Thoracic aorta (tissue), 2 donors: ENCODE results near the gene PLCD1. TPM values are rescaled to one million over a fixed set of nuclear protein-coding genes. Genes with fewer than 3 reads are reported as not detected.
A peak's percentile ranks its signal among the peaks of the same experiment; 100 is the strongest.

ENCODE experiments used
- ATAC-seq: fragments of 150-250 bp; one replicate; pipeline ENCODE4 v1.8.0; 2017; ENCODE audit warnings: low read depth; ENCODE audit not compliant: insufficient number of reproducible peaks, low FRiP score
- DNase-seq: peaks from one replicate; pipeline ENCODE4 v3.0.0-alpha.2; 2020; ENCODE audit warnings: low spot score
- H3K27ac ChIP-seq, 2 donors: fragments of 200-600 bp; sonication (generic); 1 replicate in 1 of 2; 2 replicates in 1 of 2; pipeline ENCODE4 v1.5.1; 2016; ENCODE audit warnings: mild to moderate bottlenecking in 2 of 2, moderate library complexity in 2 of 2
- H3K27me3 ChIP-seq: fragments of 200-600 bp; sonication (generic); replicated peaks from 2 replicates; pipeline ENCODE4 v1.6.0; 2016; ENCODE audit warnings: mild to moderate bottlenecking; ENCODE audit not compliant: insufficient read depth
- H3K36me3 ChIP-seq: fragments of 200-600 bp; sonication (generic); one replicate; pipeline ENCODE4 v1.5.1; 2016
- H3K4me1 ChIP-seq, 2 donors: fragments of 200-600 bp; sonication (generic); 1 replicate in 1 of 2; 2 replicates in 1 of 2; pipeline versions ENCODE4 v1.5.1 to v1.6.0; 2016; ENCODE audit warnings: low read depth in 2 of 2, mild to moderate bottlenecking in 1 of 2; ENCODE audit not compliant: control insufficient read depth in 1 of 2
- H3K4me3 ChIP-seq: fragments of 200-600 bp; sonication (generic); 2 replicates; pipeline ENCODE4 v1.5.1; 2016; ENCODE audit warnings: mild to moderate bottlenecking
- H3K9me3 ChIP-seq: fragments of 200-600 bp; sonication (generic); 2 replicates; pipeline ENCODE4 v1.5.1; 2016
- CTCF ChIP-seq: fragments of 200-600 bp; sonication (generic); IDR thresholded peaks from one replicate; pipeline ENCODE4 v1.5.1; 2019; ENCODE audit warnings: antibody characterized with exemption
- total RNA-seq, 2 donors: library from RNA; depleted of rRNA; stranded (reverse); fragments of >200 nt; gene quantifications; one replicate each; pipeline versions ENCODE4 v1.1.0 to v1.2.3, GENCODE V29; 2016

Gene PLCD1
- total RNA-seq, 2 donors from 2014 or later: 34.8 to 93.3 TPM

GRCh38 chr3:37969596-37970100 is 59.8 kb downstream of the PLCD1 start:
- H3K36me3 ChIP-seq: peaks cover 15% of the 10 kb centered on the region

GRCh38 chr3:37968813-37969595 is 60.4 kb downstream of the PLCD1 start:
- no peak for ATAC-seq

More at GRCh38 chr3:37969596-37970100, 59.8 kb downstream of the PLCD1 start:
- DNase-seq (no peak), ATAC-seq (no peak)
- H3K4me1 ChIP-seq: peaks cover 4 to 27% of the 10 kb centered on the region in 2 donors
- no peaks in the 10 kb centered on the region for H3K9me3 ChIP-seq
- no peaks in the 10 kb centered on the region for H3K27me3 ChIP-seq
- TF ChIP-seq CTCF: no peak
- no peak overlapping the region for H3K4me3 ChIP-seq
- no peak overlapping the region for H3K27ac ChIP-seq

GRCh38 chr3:37968199-37968598 is 61.2 kb downstream of the PLCD1 start:
- ATAC-seq: no peak

More at GRCh38 chr3:37968813-37969595, 60.4 kb downstream of the PLCD1 start:
- no peak for DNase-seq
- H3K27ac ChIP-seq: peak overlapping the region in 1 of 2 donors; percentile 34
- TF ChIP-seq CTCF: no peak
- H3K9me3 ChIP-seq: no peaks in the 10 kb centered on the region
- H3K4me3 ChIP-seq: no peak overlapping the region
- H3K4me1 ChIP-seq: peaks cover 4 to 27% of the 10 kb centered on the region in 2 donors
- no peaks in the 10 kb centered on the region for H3K27me3 ChIP-seq
- H3K36me3 ChIP-seq: peaks cover 11% of the 10 kb centered on the region

GRCh38 chr3:37967260-37967881 is 62.1 kb downstream of the PLCD1 start:
- no peak overlapping the region for H3K27ac ChIP-seq
- H3K4me1 ChIP-seq: peaks cover 6 to 36% of the 10 kb centered on the region in 2 donors
- peaks cover 4% of the 10 kb centered on the region for H3K36me3 ChIP-seq
- no peak for DNase-seq
- H3K4me3 ChIP-seq: no peak overlapping the region
- TF ChIP-seq CTCF: peak; percentile 88
- no peak for ATAC-seq
- H3K27me3 ChIP-seq: no peaks in the 10 kb centered on the region
- H3K9me3 ChIP-seq: no peaks in the 10 kb centered on the region

More at GRCh38 chr3:37968199-37968598, 61.2 kb downstream of the PLCD1 start:
- DNase-seq: no peak
- no peak overlapping the region for H3K27ac ChIP-seq
- H3K27me3 ChIP-seq: no peaks in the 10 kb centered on the region
- H3K9me3 ChIP-seq: no peaks in the 10 kb centered on the region
- no peak overlapping the region for H3K4me3 ChIP-seq
- peaks cover 10% of the 10 kb centered on the region for H3K36me3 ChIP-seq
- peaks cover 4 to 28% of the 10 kb centered on the region in 2 donors for H3K4me1 ChIP-seq
- no peak for TF ChIP-seq CTCF

- Histone ChIP-seq H3K36me3 (no peaks in the 10 kb centered on the region), H3K27me3 (no peaks in the 10 kb centered on the region), H3K4me3 (no peak overlapping the region), H3K4me1 (peaks cover 6 to 39% of the 10 kb centered on the region in 2 donors), H3K9me3 (no peaks in the 10 kb centered on the region), H3K27ac (no peak overlapping the region)
- DNase-seq: no peak
- no peak for ATAC-seq
- TF ChIP-seq CTCF: no peak
Measured at GRCh38 chr3:37964716-37965115, 64.7 kb downstream of the PLCD1 start.
